COR-L47 (cell line): ENCODE data around the gene SLC26A2.

ENCODE experiments used
- DNase-seq: peaks from one replicate; lab custom pipeline; 2025; lab: John Stamatoyannopoulos, UW

The SLC26A2 gene

GRCh38 chr5:149962601-149963300, 2.2 kb downstream of the SLC26A2 start:
- DNase-seq: no peak

GRCh38 chr5:149963729-149964128, 3.2 kb downstream of the SLC26A2 start:
- no peak for DNase-seq

- DNase-seq: no peak
Measured at GRCh38 chr5:149966946-149967345, 6.4 kb downstream of the SLC26A2 start.

- no peak for DNase-seq
Measured at GRCh38 chr5:149969181-149969930, 8.8 kb downstream of the SLC26A2 start.

- no peak for DNase-seq
Measured at GRCh38 chr5:149975409-149975808, 14.9 kb downstream of the SLC26A2 start.

GRCh38 chr5:149979896-149980295, 19.3 kb downstream of the SLC26A2 start:
- DNase-seq: no peak

- no peak for DNase-seq
Measured at GRCh38 chr5:149981206-149981605, 20.6 kb downstream of the SLC26A2 start.

GRCh38 chr5:149982505-149982904, 21.9 kb downstream of the SLC26A2 start:
- no peak for DNase-seq

- DNase-seq: no peak
Measured at GRCh38 chr5:149988126-149988525, 27.6 kb downstream of the SLC26A2 start.

GRCh38 chr5:149990518-149991376, 30.2 kb downstream of the SLC26A2 start:
- peak; percentile 56 for DNase-seq

- DNase-seq: no peak
Measured at GRCh38 chr5:149993471-149993870, 32.9 kb downstream of the SLC26A2 start.

GRCh38 chr5:149995385-149996204, 35.0 kb downstream of the SLC26A2 start:
- DNase-seq: no peak

- DNase-seq: no peak
Measured at GRCh38 chr5:149996205-149996890, 35.8 kb downstream of the SLC26A2 start.

- DNase-seq: no peak
Measured at GRCh38 chr5:149998281-149998680, 37.7 kb downstream of the SLC26A2 start.

- no peak for DNase-seq
Measured at GRCh38 chr5:149999359-149999758, 38.8 kb downstream of the SLC26A2 start.

- no peak for DNase-seq
Measured at GRCh38 chr5:149999866-150000255, 39.3 kb downstream of the SLC26A2 start.

GRCh38 chr5:150000256-150000989, 39.9 kb downstream of the SLC26A2 start, which contains the start of the genes HMGXB3 and TIGD6:
Gene HMGXB3 (plus strand): TSS chr5:150000739. CDS start chr5:150004853, 4,114 bp downstream.
Gene TIGD6 (minus strand): TSS chr5:150000654. CDS start chr5:149996348, 4,306 bp downstream.
- DNase-seq: peak; percentile 92

GRCh38 chr5:150000990-150001659, 40.6 kb downstream of the SLC26A2 start:
- DNase-seq: no peak

GRCh38 chr5:150001660-150002486, 41.3 kb downstream of the SLC26A2 start:
- DNase-seq: peak; percentile 37
